GM12874 (cell line): ENCODE data around the gene TRIM40.

Source experiments
- CTCF ChIP-seq: IDR thresholded peaks from 2 replicates; pipeline ENCODE4 v1.5.1; 2011; ENCODE audit warnings: low read depth, mild to moderate bottlenecking, control low read depth, low read length, moderate library complexity; ENCODE audit not compliant: insufficient read depth

The TRIM40 gene

DNA sequence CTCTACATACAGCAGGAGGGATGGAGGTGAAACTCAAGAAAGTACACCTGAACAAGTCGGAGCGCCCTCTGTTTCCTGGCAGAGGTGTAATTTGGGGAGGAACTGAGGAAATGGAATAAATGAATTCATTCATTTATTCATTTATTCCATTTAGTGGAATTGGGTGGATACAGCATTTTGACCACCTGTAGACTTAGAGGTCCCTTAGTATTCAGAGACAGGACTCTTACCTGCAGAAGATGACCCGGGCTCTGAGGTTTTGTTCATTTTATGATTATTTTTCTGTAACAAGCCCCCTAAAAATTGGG, 32.1 kb upstream of the TRIM40 start:
- TF ChIP-seq CTCF: no peak

- TF ChIP-seq CTCF: no peak
These were observed 31.3 kb upstream of the TRIM40 start for GRCh38 chr6:30104661-30105060.

DNA sequence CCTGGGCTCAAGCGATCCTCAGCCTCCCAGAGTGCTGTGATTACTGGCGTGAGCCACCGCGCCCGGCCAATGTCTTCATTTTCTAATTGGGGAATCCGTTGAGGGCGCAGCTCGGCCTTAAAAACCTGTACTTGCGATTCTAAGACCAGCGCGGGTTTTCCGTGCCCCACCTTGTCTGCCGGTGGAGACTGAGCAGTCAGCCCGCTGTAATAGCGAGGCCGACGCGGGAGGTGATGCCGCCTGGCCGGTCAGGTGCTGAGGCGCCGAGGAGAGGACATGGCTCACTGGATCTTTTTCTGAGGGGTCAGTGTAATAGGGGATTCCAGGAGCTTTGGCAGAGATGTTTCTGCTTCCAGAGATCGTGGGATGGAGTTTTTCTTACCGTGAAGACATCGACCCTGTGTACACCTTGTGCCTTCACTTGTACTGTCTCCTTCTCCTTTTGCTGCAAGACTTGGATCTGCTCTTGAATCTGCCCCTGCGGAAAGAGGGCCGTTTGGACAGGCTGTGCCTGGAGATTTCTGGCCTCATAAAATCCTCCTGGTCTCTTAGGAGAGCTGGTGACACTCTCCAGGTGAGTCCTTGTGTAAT, 24.6 kb upstream of the TRIM40 start:
- TF ChIP-seq CTCF: no peak

- TF ChIP-seq CTCF: no peak
These were observed 23.4 kb upstream of the TRIM40 start for GRCh38 chr6:30112402-30112994.

DNA sequence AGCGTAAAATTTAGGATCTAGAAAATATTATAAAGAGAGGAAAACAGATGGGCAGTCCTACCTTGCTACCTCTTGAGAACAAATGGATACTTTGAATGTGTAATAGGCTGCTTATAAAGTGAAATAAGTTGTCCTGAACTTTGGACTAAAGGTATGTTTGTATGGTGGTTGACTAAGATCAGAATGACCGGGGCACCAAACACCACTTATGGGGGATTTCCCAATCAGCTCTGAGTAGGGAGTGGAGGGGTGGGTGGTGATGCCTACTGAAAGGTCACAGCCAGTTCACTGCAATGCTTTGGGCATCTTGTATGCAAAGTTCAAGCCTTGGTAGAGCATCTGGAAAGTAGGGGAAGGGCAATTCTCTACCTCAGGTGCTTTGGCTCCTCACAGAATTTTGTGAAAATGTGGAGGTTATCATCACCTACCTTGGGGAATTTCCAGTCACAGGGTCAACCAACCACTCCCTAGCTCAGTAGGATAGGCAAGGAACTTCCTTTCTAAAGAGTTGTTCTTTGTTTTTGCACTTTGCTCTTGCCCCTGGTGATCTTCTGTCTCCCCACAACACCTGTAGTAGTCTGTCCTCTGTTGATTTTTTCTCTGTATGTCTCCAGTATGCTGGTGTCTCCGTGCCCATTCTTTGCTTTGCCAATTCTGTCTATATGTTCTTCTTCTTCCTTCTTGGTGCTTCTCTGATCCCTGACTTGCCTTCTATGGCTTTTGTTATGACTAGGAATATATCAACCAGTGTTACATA, 22.8 kb upstream of the TRIM40 start, which contains the start of gene TRIM31:
Gene TRIM31 (minus strand): TSS at position 88 of the 757 bp plus-strand sequence. CDS start 285 bp downstream, outside the sequence.
- TF ChIP-seq CTCF: no peak

DNA sequence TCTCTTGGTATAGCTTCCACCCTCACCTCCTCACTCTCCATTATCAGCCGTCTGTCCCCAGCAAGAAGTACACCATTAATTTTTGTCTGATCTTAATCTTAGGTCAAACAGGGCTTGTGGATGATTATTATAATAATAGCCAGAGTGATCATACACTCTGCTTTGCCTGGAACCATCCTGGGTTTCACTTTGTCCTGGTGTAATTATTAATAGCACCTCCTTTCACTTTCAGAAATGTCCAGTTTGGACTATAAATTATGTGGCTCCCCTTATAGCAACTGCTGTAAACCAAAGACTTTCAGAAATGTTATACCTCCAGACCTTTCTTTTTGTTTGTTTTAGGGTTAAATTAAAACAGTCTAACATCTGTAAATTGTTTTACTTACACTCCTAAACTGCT, 22.1 kb upstream of the TRIM40 start:
- TF ChIP-seq CTCF: no peak

- no peak for TF ChIP-seq CTCF
These were observed 19.2 kb upstream of the TRIM40 start for GRCh38 chr6:30116724-30117123.
